ENCODE results near the gene NKAPL.

DNA sequence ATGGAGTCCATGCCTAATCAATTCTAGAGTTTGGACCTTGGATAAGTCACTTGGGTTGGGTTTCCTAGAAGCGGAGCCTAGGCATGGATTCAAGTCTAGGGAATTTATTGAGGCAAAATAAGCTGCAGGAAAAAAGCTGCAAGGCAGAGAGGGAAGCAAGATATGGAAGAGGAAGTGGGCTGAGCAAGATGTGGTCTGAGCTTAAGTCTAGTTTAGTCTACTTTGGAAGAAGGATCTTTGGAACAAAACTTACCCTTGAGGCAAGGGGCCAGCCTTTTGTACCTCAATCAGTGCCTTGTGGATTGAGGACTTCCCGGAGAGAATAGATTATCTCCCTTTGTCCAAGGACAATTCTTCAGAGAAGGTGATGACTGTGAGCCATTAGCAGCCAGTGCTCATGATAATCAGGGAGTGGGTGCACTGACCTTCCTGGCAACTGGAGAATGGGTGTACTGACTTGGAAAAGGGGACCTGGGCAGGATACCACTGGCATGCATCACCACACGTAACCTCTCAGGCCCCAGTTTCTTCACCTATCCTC is 23.1 kb upstream of the NKAPL start:
- TF ChIP-seq, protein P1, sequence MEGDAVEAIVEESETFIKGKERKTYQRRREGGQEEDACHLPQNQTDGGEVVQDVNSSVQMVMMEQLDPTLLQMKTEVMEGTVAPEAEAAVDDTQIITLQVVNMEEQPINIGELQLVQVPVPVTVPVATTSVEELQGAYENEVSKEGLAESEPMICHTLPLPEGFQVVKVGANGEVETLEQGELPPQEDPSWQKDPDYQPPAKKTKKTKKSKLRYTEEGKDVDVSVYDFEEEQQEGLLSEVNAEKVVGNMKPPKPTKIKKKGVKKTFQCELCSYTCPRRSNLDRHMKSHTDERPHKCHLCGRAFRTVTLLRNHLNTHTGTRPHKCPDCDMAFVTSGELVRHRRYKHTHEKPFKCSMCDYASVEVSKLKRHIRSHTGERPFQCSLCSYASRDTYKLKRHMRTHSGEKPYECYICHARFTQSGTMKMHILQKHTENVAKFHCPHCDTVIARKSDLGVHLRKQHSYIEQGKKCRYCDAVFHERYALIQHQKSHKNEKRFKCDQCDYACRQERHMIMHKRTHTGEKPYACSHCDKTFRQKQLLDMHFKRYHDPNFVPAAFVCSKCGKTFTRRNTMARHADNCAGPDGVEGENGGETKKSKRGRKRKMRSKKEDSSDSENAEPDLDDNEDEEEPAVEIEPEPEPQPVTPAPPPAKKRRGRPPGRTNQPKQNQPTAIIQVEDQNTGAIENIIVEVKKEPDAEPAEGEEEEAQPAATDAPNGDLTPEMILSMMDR (conservative IDR thresholded peaks at IDR 0.05; ENCODE audit: low read depth, low read length): no peak
- TF ChIP-seq EZH2phosphoT487 (IDR thresholded peaks at IDR 0.05; ENCODE audit: borderline replicate concordance, low read length) (no peak), EZH2 (IDR thresholded peaks at IDR 0.05; ENCODE audit: low read length, unreplicated experiment) (no peak)

All from PC-3 (cell line).